ENCODE results near the gene SEC24B.

Gene SEC24B

GRCh38 chr4:109433205-109434006 lies at the start of gene SEC24B:
Gene SEC24B (plus strand): TSS chr4:109433815. CDS start chr4:109433870, 55 bp downstream.
- peak; percentile 92 for DNase-seq

- no peak for DNase-seq
These were observed 49.8 kb upstream of the SEC24B start for GRCh38 chr4:109383823-109384222.

GRCh38 chr4:109385260-109385659 lies 48.4 kb upstream of the SEC24B start:
- no peak for DNase-seq

GRCh38 chr4:109389369-109390114 lies 44.1 kb upstream of the SEC24B start:
- no peak for DNase-seq

- DNase-seq, result no peak
These were observed 43.4 kb upstream of the SEC24B start for GRCh38 chr4:109390115-109390768.

- no peak for DNase-seq
These were observed 37.9 kb upstream of the SEC24B start for GRCh38 chr4:109395694-109396093.

- DNase-seq, result no peak
These were observed 34.7 kb upstream of the SEC24B start for GRCh38 chr4:109398928-109399327.

- DNase-seq, result peak; percentile 43
These were observed 27.2 kb upstream of the SEC24B start for GRCh38 chr4:109406337-109406931.

- DNase-seq, result no peak
These were observed 26.4 kb upstream of the SEC24B start for GRCh38 chr4:109407027-109407737.

GRCh38 chr4:109408711-109409110 lies 24.9 kb upstream of the SEC24B start:
- DNase-seq, result no peak

- DNase-seq, result no peak
These were observed 23.4 kb upstream of the SEC24B start for GRCh38 chr4:109410226-109410625.

GRCh38 chr4:109410776-109411175 lies 22.8 kb upstream of the SEC24B start:
- DNase-seq, result no peak

- no peak for DNase-seq
These were observed 21.7 kb upstream of the SEC24B start for GRCh38 chr4:109411964-109412363.

- DNase-seq, result no peak
These were observed 20.8 kb upstream of the SEC24B start for GRCh38 chr4:109412776-109413175.

- no peak for DNase-seq
These were observed 18.7 kb upstream of the SEC24B start for GRCh38 chr4:109414938-109415337.

GRCh38 chr4:109418588-109418987 lies 15.0 kb upstream of the SEC24B start:
- DNase-seq, result no peak

- no peak for DNase-seq
These were observed 13.9 kb upstream of the SEC24B start for GRCh38 chr4:109419679-109420078.

GRCh38 chr4:109424093-109424841 lies 9.3 kb upstream of the SEC24B start:
- DNase-seq, result no peak

GRCh38 chr4:109425405-109425804 lies 8.2 kb upstream of the SEC24B start:
- no peak for DNase-seq

GRCh38 chr4:109429545-109429944 lies 4.1 kb upstream of the SEC24B start:
- DNase-seq, result peak; percentile 82

- DNase-seq, result no peak
These were observed 1.4 kb upstream of the SEC24B start for GRCh38 chr4:109432203-109432602.

GRCh38 chr4:109432696-109433095 lies 919 bp upstream of the SEC24B start:
- DNase-seq, result peak; percentile 14
